Measurements from ENCODE around the gene TNFRSF6B. TPM values are rescaled to one million over a fixed set of nuclear protein-coding genes. Genes with fewer than 3 reads are reported as not detected.
A peak's percentile ranks its signal among the peaks of the same experiment; 100 is the strongest.

Gene TNFRSF6B
- total RNA-seq, 2 experiments from 2014 or later = 1.0 to 6.6 TPM

DNA sequence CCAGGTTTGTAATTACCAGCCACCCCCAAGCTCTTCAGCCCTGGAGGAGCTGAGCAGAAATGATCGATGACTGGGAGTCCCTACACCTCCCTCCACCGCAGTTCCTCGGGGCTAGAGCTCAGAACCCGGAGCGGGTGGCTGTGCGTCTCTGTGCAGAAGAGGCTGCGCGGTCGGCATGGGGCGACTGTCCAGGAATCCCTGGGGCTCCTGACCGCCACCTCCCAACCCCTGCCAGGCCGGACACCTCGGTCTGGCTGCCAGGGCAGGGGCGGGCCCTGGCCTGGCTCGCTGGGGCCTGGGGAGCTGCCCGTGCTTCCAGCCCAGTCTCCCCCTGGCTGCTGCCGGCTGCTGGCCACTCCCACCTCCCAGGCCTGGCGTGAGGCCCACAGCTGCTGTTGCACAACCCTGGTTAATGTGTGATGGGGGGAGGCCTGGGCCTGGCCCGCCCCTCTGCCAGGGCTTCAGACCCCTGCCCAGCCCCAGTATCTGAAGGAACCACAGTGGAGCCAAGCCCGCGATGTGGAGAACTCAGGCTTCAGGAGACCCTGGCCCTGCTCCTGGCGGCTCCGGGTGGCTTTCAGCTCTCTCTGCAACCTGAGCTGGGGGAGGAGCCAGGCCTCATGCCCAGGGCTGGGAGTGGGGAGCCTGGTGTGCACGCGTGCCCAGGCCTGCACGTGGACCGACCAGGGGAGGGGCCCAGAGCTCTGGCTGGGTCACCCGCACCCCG lies 44.3 kb downstream of the TNFRSF6B start:
- Histone ChIP-seq H2AFZ (ENCODE audit: low read length) (no peak overlapping the region), H3K9me2 (ENCODE audit: insufficient read depth, low read length) (no peaks in the 10 kb centered on the region), H3K4me1 (ENCODE audit: insufficient read depth, low read length, poor library complexity, severe bottlenecking) (peaks cover 45% of the 10 kb centered on the region), H3K4me3 (ENCODE audit: low read depth, low read length, poor library complexity, severe bottlenecking) (peak overlapping the region; percentile 69), H3K36me3 (ENCODE audit: insufficient read depth, low read length) (peaks cover 46% of the 10 kb centered on the region), H4K20me1 (ENCODE audit: insufficient read depth, low read length) (no peaks in the 10 kb centered on the region), H3K9me3 (ENCODE audit: low read length) (no peaks in the 10 kb centered on the region), H3K4me2 (ENCODE audit: low read length) (peak overlapping the region; percentile 74), H3K27ac (ENCODE audit: low read depth, low read length, poor library complexity, severe bottlenecking) (peak overlapping the region; percentile 58), H3K79me2 (ENCODE audit: insufficient read depth, low read depth, low read length) (no peaks in the 10 kb centered on the region)
- intact Hi-C loops (cut with micrococcal nuclease; ENCODE audit: unreplicated experiment) = no loop called here
- POLR2A ChIA-PET = interaction anchor here (0.5 to 0.6 kb wide), 2 partner anchors 66 to 792 kb away, joined by 3 to 6 read pairs; no protein-coding TSS in a partner anchor
- BruUV-seq (replicated peaks) = no TSS peak
- peak; percentile 44 for DNase-seq (ENCODE audit: low spot score)
- CTCF ChIA-PET (ENCODE audit: unreplicated experiment) = interaction anchor here (1.2 kb wide), 1 partner anchor 33 kb away, joined by 3 read pairs; the partner anchor contains the start of genes ARFRP1 and ZGPAT
- TF ChIP-seq, protein P1, sequence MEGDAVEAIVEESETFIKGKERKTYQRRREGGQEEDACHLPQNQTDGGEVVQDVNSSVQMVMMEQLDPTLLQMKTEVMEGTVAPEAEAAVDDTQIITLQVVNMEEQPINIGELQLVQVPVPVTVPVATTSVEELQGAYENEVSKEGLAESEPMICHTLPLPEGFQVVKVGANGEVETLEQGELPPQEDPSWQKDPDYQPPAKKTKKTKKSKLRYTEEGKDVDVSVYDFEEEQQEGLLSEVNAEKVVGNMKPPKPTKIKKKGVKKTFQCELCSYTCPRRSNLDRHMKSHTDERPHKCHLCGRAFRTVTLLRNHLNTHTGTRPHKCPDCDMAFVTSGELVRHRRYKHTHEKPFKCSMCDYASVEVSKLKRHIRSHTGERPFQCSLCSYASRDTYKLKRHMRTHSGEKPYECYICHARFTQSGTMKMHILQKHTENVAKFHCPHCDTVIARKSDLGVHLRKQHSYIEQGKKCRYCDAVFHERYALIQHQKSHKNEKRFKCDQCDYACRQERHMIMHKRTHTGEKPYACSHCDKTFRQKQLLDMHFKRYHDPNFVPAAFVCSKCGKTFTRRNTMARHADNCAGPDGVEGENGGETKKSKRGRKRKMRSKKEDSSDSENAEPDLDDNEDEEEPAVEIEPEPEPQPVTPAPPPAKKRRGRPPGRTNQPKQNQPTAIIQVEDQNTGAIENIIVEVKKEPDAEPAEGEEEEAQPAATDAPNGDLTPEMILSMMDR (conservative IDR thresholded peaks at IDR 0.05; ENCODE audit: low read length) = no peak
- TF ChIP-seq EZH2phosphoT487 (IDR thresholded peaks at IDR 0.05; ENCODE audit: borderline replicate concordance, low read depth, low read length) = no peak

DNA sequence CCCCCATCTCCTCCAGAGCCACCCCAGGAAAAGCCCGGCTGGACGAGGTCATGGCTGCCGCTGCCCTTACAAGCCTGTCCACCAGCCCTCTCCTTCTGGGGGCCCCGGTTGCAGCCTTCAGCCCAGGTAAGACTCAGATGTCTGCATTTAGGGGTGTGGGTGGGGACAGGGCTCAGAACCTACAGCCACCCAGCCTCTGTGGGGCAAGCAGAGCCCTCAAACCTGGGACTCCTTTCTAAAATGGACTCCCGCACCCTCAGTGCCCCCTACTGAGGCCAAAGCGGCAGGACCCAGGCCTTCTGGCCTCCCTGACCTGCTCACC lies 44.9 kb downstream of the TNFRSF6B start:
- no peaks in the 10 kb centered on the region for H3K79me2 ChIP-seq (ENCODE audit: insufficient read depth, low read depth, low read length)
- H3K36me3 ChIP-seq (ENCODE audit: insufficient read depth, low read length) = peaks cover 44% of the 10 kb centered on the region
- peak overlapping the region; percentile 74 for H3K4me2 ChIP-seq (ENCODE audit: low read length)
- CTCF ChIA-PET (ENCODE audit: unreplicated experiment) = interaction anchor here (1.2 kb wide), 1 partner anchor 34 kb away, joined by 3 read pairs; the partner anchor contains the start of genes ARFRP1 and ZGPAT
- no peaks in the 10 kb centered on the region for H3K9me3 ChIP-seq (ENCODE audit: low read length)
- peak overlapping the region; percentile 69 for H3K4me3 ChIP-seq (ENCODE audit: low read depth, low read length, poor library complexity, severe bottlenecking)
- POLR2A ChIA-PET = interaction anchor here (0.6 kb wide), 1 partner anchor 67 kb away, joined by 3 read pairs; no protein-coding TSS in a partner anchor
- no TSS peak for BruUV-seq (replicated peaks)
- no peaks in the 10 kb centered on the region for H4K20me1 ChIP-seq (ENCODE audit: insufficient read depth, low read length)
- H3K4me1 ChIP-seq (ENCODE audit: insufficient read depth, low read length, poor library complexity, severe bottlenecking) = peaks cover 40% of the 10 kb centered on the region
- TF ChIP-seq EZH2phosphoT487 (IDR thresholded peaks at IDR 0.05; ENCODE audit: borderline replicate concordance, low read depth, low read length) = no peak
- TF ChIP-seq, protein P1 (conservative IDR thresholded peaks at IDR 0.05; ENCODE audit: low read length) = no peak
- DNase-seq (ENCODE audit: low spot score) = no peak
- no peak overlapping the region for H2AFZ ChIP-seq (ENCODE audit: low read length)
- H3K27ac ChIP-seq (ENCODE audit: low read depth, low read length, poor library complexity, severe bottlenecking) = peak overlapping the region; percentile 58
- intact Hi-C loops (cut with micrococcal nuclease; ENCODE audit: unreplicated experiment) = no loop called here
- no peaks in the 10 kb centered on the region for H3K9me2 ChIP-seq (ENCODE audit: insufficient read depth, low read length)

Measured in OCI-LY7 (cell line).